ENCODE data around the gene MESP2.

MESP2 gene

DNA sequence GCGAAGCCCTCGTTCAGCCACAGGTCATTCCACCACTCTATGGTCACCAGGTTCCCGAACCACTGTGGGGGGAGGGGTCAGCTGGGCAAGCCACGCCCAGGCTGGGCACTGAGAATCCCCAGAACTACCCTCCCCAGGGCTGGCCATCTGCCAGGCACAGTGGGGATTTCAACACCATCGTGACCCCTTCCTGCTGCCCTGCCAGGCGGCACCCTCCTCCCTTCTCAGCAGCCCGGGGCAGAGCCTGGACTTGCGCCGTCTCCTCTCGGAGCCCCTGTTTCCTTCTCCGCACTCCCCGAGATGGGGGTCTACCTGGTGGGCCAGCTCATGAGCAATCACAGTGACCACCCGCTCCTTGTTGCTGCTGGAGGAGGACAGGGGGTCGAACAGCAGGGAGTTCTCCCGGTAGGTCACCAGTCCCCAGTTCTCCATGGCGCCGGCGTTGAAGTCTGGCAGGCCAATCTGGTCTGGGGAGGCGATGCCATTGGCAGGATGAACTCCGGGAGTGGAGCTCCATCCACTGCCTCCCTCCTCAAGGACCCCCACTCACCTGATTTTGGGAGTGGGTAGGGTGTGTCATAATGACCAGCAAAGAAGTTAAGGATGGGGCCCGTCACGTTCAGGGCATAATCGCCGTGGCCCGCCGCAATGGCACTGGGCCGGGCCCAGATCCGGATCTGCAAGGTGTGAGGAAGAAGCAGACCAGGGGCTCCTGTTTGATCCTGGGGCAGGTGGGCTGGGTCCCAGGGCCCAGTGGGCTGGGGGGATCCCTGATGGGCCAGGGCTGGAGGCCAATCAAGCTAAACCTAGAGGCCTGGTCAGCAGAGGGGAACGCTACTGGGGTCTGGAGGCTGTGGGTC lies 28.0 kb downstream of the MESP2 start:
- TF ChIP-seq, protein P1, sequence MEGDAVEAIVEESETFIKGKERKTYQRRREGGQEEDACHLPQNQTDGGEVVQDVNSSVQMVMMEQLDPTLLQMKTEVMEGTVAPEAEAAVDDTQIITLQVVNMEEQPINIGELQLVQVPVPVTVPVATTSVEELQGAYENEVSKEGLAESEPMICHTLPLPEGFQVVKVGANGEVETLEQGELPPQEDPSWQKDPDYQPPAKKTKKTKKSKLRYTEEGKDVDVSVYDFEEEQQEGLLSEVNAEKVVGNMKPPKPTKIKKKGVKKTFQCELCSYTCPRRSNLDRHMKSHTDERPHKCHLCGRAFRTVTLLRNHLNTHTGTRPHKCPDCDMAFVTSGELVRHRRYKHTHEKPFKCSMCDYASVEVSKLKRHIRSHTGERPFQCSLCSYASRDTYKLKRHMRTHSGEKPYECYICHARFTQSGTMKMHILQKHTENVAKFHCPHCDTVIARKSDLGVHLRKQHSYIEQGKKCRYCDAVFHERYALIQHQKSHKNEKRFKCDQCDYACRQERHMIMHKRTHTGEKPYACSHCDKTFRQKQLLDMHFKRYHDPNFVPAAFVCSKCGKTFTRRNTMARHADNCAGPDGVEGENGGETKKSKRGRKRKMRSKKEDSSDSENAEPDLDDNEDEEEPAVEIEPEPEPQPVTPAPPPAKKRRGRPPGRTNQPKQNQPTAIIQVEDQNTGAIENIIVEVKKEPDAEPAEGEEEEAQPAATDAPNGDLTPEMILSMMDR (IDR thresholded peaks at IDR 0.05; ENCODE audit: insufficient read depth, low read depth, low read length, missing control alignments) = no peak
- DNase-seq (ENCODE audit: low read depth) = no peak
- no peak overlapping the region for H3K4me3 ChIP-seq (ENCODE audit: low read depth, low read length)

DNA sequence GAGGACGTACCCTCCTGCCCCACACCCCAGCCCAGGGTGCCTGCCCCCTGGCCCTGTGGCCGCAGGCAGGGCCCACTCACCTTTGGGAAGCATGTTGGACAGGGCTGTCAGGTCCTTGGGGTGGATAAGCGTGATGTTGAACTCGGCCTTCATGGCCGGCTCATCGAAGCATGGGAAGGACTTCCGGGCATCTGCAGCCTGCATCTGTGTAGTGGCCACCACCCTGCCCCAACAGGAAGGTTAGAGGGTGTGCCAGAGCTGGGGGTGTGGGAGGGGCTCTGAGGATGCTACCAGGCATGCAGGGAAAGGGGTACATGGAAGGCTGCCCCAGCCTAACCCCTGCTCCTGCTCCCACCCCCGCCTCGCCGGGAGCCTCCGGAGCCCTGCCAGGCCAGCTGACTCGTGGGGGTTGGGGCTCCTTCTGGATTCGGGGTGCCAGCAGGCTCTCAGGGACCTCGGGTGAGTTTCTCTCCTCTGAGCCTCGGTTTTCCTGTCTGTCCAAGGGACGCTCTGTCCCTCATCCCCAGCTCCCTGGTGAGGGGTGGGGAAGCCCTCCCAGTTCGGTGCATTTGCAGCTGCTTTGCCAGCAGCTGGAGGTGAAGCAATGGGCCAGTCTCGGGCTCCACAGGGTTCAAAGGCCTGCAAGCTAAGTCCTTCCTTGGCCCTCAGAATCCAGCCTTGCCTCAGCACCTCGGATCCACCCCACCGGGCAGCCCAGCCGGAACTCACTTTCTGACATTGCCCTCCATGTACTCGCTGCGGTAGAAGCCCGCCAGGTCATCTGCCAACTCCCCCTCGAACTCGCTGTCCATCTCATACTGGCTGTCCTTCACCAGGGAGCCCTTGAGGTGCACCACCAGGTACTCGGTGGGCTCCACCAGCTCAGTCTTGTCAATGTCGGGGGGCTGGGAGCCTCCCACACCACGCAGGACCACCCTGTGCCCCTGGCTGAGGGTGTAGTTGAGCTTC lies 29.4 kb downstream of the MESP2 start:
- DNase-seq (ENCODE audit: low read depth) = no peak
- H3K4me3 ChIP-seq (ENCODE audit: low read depth, low read length) = no peak overlapping the region
- TF ChIP-seq, protein P1 (IDR thresholded peaks at IDR 0.05; ENCODE audit: insufficient read depth, low read depth, low read length, missing control alignments) = no peak

DNA sequence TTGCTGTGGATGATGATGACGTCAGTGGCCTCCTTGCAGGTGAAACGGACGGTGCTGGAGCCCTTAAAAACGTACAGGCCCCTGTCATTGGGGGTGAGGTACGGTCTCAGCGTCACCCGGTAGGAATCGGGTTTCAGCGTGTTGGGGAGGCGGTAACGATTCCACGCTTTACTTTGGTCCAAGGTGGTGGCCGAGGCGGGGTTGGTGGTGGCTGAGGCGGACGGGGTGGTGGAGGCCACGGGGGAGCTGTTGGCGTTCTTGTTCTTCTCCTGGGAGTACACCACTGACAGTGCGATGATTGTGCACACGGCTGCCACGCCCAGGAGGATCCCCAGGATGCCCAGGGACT lies 30.1 kb downstream of the MESP2 start:
- DNase-seq (ENCODE audit: low read depth) = no peak
- no peak overlapping the region for H3K4me3 ChIP-seq (ENCODE audit: low read depth, low read length)
- TF ChIP-seq, protein P1 (IDR thresholded peaks at IDR 0.05; ENCODE audit: insufficient read depth, low read depth, low read length, missing control alignments) = no peak

DNA sequence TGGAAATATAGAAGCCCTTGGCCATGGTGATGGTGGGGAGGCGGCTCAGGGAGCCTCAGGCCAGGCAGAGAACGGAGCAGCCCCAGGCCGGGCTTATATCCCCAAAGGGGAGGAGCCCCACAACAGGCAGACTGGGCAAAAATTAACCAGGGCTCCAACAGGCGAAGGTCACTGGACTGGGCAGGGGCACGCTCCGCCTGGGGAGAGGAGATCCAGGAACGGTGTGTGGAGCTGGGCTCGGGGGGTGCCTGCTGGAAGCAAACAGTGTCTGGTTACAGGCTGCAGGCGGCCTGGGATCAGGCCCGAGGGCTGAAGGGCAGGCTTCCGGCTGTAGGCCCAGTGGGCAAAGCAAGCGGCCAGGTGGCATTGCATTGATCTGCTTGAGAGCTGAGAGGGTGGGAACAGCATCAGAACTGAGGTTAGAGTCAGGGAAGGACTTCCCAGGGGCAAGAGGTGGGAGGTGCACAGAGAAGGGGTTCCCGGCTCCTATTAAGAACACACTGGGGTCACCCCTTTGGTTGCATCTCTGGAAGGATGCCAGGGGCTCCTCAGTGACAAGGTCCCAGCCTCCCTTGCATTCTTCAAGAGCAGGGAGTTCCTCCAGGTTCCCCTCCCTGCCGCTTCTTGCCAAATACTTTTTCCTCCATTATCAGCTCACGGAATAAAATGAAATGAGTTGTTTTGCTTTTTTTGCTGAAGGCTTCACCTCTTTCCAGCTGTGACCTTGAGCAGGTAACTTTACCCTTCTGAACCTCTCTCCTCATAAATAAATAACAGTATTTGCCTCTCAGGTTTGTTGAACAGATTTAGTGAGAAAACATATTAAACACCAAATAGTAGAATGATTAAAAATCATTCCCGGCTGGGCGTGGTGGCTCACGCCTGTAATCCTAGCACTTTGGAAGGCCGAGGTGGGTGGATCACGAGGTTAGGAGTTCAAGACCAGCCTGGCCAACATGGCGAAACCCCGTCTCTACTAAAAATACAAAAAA lies 30.7 kb downstream of the MESP2 start:
- DNase-seq (ENCODE audit: low read depth) = no peak

DNA sequence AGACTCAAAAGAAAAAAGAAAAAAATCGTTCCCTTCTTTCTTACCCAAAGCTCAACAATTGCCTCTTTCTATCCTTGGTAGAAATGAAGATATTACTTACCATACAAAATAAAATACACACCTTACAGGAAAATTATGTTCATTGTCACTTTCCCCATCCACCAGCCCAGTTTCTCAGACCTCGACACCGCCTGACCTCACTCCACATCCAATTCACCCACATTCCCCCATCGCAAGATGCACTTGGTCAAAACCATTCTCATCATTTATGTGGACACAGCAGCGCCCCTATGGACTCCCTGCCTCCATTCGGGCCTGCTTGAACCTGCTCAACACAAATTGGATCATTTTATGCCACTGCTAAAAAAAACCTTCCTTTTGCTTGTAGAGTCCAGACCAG lies 31.6 kb downstream of the MESP2 start:
- no peak for DNase-seq (ENCODE audit: low read depth)
- no peak overlapping the region for H3K4me3 ChIP-seq (ENCODE audit: low read depth, low read length)
- TF ChIP-seq, protein P1 (IDR thresholded peaks at IDR 0.05; ENCODE audit: insufficient read depth, low read depth, low read length, missing control alignments) = no peak

More for the DNA sequence above, 30.7 kb downstream of the MESP2 start:
- TF ChIP-seq, protein P1 (IDR thresholded peaks at IDR 0.05; ENCODE audit: insufficient read depth, low read depth, low read length, missing control alignments) = no peak
- H3K4me3 ChIP-seq (ENCODE audit: low read depth, low read length) = no peak overlapping the region
